NOMO-1 treated with dmso at 0.1 percent for 144 hours (cell line): ENCODE data around the gene NCAPG2.
"Not testable (repeated sequence)": the region's sequence is repeated elsewhere in the genome, so short reads cannot be mapped to it uniquely, and the experiment has no call there.

Experiments
- DNase-seq: peaks from one replicate; lab custom pipeline; 2025; ENCODE audit not compliant: unreplicated experiment; lab: John Stamatoyannopoulos, UW

Gene NCAPG2

GRCh38 chr7:158706710-158707590 lies 2.3 kb upstream of the NCAPG2 start:
- no peak for DNase-seq

DNA sequence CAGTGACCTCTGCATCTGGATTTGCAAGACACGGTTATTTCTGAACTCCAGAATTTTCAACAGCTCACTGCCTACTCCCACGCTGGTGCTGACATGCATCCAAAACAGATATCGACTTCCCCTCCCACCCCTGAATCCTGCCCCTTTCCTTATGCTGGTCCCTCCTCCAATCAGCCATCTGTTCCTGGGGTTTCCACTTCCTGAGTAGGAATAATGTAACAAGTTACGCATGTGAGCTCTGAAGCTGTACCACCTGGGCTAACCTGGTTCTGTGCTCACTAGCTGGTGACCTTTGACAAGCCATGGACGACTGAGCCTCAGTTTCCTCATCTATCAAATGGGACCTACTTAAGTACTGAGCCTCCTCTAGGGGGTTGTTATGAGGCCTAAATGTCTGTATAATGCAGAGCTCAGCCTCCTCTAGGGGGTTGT lies 1.7 kb upstream of the NCAPG2 start:
- DNase-seq: no peak

DNA sequence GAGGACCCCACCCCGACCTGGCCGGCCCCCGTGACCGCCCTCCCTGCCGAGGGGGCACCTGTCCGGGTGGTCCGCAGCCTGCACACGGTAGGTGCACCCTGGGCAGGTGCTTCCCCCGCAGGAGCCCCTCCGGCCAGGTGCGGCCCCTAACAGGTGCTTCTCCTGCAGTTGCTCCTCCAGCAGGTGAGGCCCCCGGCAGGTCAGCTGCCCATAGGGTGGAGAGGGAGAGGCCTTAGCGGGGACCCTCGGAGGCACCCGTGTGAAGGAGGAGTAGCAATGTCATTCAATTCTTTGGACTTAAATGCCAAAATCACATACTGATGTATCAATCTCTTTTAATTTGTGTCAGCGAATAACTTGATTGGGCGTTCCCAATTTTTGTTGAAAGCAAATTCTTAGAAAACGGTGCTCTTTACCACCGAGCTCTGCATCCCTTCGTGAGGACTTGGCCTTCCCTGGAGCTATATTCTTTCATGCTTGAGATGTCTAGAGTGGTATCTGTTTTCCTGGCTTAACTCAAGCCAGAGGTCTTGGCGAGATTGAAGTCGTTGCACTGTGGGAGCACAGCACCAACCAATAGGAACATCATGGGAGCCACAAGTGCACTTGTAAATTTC lies 738 bp upstream of the NCAPG2 start:
- DNase-seq: no peak

GRCh38 chr7:158703679-158704523 lies 703 bp downstream of the NCAPG2 start:
- DNase-seq: not testable (repeated sequence)

DNA sequence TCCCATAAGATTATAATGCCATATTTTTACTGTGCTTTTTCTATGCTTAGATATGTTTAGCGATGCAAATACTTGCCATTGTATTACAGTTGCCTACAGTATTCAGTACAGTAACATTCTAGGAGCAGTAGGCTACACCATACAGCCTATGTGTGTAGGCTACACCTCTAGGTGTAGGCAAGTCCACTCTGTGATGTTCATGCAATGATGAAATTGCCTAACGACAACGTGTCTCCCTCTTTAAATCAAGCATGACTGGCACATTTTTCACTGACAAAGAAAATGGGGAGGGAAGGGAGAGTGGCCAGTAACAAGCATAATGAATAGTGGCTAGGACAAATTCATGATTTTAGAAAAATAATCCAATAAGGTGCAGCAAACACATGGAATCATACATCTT lies 1.7 kb downstream of the NCAPG2 start:
- no peak for DNase-seq

DNA sequence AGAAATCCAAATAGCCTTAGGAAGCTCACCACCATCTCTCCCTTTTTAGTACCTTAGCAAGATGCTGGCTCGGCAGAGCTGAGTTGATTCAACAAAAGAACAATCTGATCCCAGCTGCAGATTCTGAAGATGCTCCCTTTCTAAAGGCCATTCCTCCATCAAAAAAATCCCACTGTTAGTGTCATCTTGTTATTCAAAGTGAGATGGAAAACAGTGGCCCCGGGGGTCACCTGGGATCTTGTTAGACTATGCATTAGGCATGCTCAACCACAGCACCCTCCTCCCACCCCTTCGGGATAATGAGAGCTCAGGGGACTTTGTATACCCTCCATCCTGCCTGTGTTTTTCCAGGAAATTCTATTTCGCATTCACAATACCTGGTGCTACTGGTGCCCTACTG lies 2.4 kb downstream of the NCAPG2 start:
- no peak for DNase-seq

GRCh38 chr7:158700008-158700407 lies 4.6 kb downstream of the NCAPG2 start:
- DNase-seq: no peak

GRCh38 chr7:158699341-158699740 lies 5.3 kb downstream of the NCAPG2 start:
- no peak for DNase-seq

DNA sequence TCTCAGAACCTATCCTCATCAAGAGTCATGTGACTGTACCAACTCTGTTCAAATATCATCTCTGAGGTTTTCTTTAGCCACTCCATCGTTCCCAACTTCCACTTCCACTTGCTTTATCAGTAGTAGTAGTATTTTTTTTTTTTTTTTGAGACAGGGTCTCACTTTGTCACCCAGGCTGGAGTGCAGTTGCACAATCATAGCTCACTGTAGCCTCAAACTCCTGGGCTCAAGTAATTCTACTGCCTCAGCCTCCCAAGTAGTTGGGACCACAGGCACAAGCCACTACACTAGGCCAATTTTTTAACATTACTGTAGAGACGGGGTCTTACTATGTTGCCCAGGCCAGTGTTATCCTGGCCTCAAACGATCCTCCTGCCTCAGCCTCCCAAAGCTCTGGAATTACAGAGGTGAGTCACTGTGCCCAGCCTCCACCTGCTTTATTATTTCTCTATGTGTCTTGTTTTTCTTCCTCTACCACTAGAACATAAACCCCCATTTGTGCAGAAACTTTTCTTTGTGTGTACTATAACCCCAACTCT lies 5.9 kb downstream of the NCAPG2 start:
- no peak for DNase-seq

GRCh38 chr7:158697597-158697996 lies 7.0 kb downstream of the NCAPG2 start:
- DNase-seq: not testable (repeated sequence)

DNA sequence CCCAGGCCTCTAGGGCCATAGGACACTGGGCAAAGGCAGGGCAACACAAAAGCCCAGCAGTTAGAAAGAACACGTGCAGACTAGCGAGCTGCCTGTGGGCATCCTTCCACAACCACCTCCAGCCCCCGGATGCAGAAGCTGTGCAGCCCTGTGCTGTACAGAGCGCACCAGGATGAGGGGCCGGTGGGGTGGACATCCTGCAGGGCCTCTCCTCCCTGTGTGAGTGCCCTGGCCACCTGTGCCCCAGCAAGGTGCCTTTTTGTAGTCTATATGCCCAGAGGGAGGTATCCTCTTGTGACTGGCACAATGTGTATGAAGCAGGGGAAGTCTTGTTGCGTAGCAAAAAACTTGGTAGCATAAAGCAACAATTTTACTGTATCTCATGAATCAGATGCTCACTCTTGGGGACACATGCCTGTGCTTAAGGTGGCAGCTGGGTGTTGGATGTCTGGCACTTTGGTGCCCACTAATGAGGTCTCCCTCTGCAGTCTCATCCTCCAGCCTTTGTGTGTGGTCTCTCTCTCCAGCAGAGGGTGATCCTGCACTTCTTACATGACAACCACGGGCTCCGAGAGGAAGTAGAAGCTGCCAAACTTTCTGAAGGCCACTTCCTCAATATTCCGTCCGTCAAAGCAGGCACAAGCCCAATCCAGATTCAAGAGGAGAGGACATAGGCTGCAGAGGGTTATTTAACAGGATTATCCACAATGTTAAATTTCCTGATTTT lies 8.7 kb downstream of the NCAPG2 start:
- peak; percentile 66 for DNase-seq

- DNase-seq: no peak
Measured at GRCh38 chr7:158695056-158695455, 9.5 kb downstream of the NCAPG2 start.

DNA sequence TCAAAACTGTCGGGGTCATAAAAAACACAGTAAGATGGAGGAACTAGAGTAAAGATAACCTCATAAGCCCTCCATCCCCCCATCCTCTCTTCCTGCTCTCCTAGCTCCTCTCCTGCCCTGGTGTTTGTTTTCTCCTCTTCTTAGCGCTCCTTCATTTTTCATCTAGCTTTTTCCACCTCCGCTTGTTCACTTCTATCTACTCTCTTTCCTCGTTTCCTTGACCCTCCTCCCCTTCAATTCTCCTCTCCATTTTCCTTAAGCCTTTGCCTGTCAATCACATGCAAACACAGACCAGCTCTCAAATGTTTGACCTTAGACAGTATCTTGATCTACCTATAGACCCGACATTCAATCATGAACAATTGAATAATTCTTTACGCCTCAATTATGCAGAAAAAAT lies 10.0 kb downstream of the NCAPG2 start:
- no peak for DNase-seq

- DNase-seq: no peak
Measured at GRCh38 chr7:158689488-158689887, 15.1 kb downstream of the NCAPG2 start.

DNA sequence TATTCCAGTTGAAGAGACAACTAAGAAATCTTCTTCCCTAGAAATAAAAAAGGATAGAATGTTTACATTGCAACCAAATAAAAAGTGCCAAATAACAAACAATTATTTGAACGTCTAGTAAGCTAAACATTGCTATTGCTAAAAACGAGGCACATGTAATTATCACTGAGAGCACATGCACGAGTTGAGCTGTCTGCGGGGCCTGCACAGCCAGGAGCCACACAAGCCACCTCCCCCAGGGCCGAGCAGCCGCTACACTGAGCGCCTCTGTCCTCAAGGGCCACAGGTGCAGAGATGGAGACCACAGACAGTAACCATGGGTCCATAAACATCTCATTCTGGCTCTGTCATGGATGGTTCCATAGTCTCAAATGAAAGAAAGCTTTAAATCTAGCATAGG lies 17.2 kb downstream of the NCAPG2 start:
- no peak for DNase-seq

- no peak for DNase-seq
Measured at GRCh38 chr7:158685693-158686092, 18.9 kb downstream of the NCAPG2 start.

DNA sequence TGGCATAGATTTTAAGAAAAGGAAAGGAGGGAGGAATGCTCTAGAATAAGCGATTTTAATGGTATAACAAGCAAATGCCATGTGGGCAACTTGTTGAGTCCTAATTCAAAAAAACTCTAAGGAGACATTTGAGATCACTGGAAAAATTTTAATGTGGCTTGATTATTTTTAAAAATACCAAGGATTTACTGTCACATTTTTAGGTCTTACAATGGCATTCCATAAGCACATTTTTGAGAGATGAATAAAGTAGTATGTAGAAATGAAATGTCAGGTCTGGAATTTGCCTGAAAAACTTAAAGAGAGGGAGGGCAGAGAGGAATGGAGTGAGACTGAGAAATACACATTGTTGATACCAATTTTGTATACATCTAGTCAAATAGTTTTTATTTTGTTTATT lies 20.3 kb downstream of the NCAPG2 start:
- no peak for DNase-seq

DNA sequence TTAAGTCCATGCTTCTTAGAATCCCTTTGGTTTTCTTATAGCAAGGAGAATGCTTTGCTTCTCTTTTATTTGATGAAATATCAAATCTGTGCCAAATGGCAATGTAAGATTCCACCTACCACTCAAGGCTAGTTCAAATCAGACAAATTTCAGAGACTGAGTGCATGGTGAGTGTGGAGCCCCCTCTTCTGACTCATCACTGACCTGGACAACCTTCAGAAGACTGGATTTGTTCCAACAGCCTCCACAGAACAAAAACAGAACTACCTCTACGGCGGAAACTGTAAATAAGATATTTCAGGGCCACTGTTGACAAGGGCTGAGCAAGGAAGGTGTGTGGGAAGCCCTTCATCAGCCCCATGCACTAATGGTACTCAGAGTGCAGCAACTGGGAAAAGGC lies 21.1 kb downstream of the NCAPG2 start:
- no peak for DNase-seq

GRCh38 chr7:158682456-158682855 lies 22.1 kb downstream of the NCAPG2 start:
- DNase-seq: no peak

DNA sequence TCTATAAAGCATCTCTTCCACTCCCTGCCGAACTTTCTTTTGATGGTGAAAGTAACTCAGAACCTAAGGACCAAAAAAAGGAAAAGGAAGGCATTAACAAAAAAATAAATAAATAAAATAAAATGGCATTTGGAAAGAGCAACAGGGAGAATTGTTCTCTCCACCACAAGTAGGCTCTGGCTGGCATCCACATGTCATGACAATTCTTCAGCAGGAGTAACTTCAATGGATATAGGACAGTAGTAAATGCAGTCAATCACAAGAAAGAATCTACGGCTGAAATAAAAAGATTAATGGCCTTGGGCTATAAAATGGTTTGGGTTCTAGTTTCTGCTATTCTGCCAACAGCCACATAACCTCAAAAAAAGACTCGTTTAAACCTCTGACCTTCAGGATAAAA lies 23.9 kb downstream of the NCAPG2 start:
- DNase-seq: no peak

- no peak for DNase-seq
Measured at GRCh38 chr7:158676906-158677305, 27.7 kb downstream of the NCAPG2 start.
